ENCODE measurements around the gene UROC1.

The UROC1 gene

GRCh38 chr3:126517291-126517951 is at the start of gene UROC1:
UROC1 (minus strand) TSS chr3:126517773; CDS start chr3:126517719, 54 bp downstream.
- DNase-seq (ENCODE audit: low read depth): no peak

DNA sequence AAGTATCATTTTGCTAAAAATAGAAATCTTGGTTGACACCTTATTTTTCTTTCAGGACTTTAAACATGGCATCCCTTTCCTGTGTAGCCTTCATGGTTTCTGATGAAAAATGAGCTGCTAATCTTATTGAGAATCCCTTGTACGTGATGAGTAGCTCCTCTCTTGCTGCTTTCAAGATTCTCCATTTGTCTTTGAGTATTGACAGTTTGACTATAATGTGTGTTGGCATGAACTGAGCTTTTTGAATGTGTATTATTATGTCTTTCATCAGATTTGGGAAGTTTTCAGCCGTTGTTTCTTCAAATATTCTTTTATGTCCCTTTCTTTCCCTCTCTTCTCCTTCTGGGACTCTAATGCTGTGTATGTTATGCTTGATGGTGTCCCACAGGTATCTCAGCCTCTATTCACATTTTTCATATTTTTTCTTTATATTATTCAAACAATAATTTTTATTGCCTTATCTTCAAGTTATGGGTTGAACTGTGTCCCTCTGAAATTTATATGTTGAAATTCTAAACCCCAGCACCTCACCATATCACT is 45.2 kb upstream of the UROC1 start:
- DNase-seq (ENCODE audit: low read depth): no peak

DNA sequence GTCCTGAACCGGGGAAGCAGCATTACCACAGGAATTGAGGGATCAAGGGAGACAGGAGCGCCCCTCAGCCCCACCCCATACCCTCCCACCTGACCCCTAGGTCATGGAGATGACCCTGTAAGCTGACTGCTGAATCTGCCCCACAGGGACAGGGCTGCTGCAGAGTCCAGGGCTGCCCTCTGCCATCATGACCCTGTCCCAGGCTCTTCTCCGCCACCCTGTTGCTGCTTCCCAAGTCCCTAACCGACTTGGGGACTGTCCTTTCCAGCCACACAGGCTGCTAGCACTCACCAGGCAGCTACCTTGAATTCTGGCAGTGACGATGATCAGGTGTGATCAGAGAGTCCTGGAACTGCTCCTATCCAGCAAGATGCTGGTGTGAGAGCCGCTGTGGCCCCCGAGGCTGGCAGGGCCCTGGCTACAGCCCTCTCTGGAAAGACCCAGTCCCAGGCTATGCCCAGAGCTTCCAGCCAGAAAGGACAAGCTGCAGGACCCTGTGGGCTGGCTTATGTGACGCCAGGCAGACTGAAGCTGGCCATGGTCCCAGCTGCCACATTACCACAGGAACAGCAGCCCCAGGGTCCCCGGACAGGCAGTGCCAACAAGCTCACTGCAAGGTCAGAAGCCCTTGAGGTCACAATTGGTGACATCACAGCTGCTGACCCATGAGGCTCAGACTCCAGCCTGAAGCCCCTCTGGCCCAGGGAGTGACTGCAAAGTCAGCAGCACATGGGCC is 40.9 kb upstream of the UROC1 start, which contains the start of gene C3orf22:
Gene C3orf22, minus strand, starts transcription at position 597 of the 736 bp plus-strand sequence. CDS start 5,542 bp downstream, outside the sequence.
- no peak for DNase-seq (ENCODE audit: low read depth)

DNA sequence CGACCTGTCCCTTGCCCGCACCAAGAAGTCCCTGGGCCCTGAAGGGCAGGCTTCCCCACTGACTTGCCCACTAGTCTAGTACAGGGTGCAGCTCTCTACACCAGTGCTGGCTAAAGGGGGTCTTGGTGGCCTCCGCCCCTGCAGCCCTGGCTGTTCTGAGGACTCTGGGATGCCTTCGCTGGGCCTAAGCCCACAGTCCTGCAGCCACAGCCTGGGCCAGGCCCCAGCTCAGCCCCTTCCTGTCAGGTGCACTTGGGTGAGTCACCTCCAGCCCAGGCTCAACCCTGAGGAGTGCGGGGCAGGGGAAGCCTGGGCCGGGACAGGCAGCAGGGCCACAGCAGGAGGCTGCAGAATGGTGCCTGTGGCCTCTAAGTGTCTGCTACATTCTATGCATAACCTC is 40.2 kb upstream of the UROC1 start:
- no peak for DNase-seq (ENCODE audit: low read depth)

DNA sequence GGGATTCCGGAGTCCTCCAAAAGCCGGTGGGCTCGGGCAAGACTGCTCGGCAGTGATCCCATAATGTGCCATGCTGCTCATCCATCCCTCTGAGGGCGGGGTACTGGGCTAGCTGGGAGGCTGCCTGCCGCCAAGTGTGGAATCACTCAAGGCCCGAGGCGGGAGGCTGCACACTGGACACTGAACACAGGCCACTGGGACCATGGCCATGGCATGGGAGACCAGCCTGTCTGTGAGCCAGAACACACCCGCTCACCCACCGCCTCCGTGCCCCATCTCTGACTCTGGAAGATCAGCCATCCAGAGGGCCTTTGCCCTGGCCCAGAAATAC is 39.8 kb upstream of the UROC1 start:
- DNase-seq (ENCODE audit: low read depth): no peak

DNA sequence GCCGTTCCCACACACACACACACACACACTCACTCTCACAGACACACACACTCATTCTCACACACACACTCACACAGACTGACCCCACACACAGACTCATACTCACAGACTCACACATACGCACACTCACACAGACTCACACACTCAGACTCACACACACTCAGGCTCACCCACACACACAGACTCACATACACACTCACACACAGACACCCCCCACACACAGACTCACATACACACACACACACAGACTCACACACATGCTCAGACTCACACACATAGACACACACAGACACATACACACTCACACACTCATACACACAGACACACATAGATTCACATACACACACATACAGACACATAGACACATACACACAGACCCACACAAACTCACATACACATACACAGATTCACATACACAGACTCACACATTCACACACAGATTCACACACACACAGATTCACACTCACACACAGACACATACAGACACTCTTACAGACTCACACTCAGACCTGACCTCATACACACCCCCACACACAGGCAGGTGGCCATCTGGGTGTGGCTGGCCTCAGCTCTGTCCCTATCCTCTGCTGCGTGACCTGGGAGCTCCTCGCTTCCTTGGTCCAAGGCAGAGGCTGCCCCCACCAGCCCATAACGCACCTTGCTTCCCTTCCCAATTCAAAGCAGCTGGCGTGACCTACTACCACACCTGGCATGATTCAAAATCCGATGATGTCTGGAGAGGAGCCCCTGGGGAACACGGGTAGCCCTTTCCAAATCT is 39.3 kb upstream of the UROC1 start:
- DNase-seq (ENCODE audit: low read depth): no peak

- no peak for DNase-seq (ENCODE audit: low read depth)
These were observed 38.4 kb upstream of the UROC1 start for GRCh38 chr3:126555795-126556636.

DNA sequence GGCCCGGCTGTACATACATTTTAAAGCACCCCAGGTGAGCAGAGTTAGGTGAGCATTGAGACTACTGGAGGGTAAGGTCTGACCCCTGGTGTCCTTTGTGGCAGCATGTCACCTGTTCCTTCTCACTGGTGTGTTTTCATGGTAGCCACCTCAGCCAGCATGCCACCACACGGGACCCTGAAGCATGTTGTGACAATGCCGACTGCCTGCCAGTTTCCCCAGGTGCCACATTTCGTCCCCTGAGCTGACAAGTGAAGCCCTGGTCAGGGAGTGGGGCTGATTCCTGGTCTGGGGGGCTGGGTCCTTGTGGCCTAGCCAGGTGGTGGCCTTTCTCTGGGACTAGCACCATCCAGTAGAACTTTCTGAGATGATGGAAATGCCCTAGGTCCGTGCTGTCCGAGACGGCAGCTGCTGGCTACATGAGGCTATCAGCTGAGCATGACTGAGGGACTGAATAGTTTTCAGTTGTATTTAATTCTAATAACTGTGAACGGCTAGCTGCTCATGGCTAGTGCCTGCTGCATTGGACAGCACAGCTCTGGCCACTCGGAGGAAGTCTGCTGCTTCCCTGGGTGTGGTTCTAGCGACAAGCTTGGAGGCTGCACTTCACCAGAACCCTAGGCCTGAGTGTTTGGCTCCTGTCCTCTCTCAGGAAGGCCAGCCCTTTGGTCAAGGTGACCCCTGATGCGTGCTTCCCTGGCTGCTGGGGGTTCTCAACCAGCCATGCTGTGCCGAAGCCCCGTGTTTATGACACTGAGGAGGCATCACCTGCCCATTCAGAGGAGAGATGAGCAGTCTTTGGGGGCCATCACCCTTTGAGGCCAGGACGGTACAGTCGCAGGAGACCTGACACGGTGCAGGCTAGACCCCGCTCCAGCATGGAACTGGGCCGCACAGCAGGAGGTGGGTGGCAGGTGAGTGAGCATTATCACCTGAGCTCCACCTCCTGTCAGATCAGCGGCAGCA is 37.3 kb upstream of the UROC1 start:
- DNase-seq (ENCODE audit: low read depth): no peak

- no peak for DNase-seq (ENCODE audit: low read depth)
These were observed 35.9 kb upstream of the UROC1 start for GRCh38 chr3:126553284-126554084.

GRCh38 chr3:126552688-126553283 is 35.2 kb upstream of the UROC1 start:
- DNase-seq (ENCODE audit: low read depth): no peak

GRCh38 chr3:126551839-126552687 is 34.5 kb upstream of the UROC1 start:
- DNase-seq (ENCODE audit: low read depth): no peak

GRCh38 chr3:126551121-126551838 is 33.7 kb upstream of the UROC1 start:
- no peak for DNase-seq (ENCODE audit: low read depth)

DNA sequence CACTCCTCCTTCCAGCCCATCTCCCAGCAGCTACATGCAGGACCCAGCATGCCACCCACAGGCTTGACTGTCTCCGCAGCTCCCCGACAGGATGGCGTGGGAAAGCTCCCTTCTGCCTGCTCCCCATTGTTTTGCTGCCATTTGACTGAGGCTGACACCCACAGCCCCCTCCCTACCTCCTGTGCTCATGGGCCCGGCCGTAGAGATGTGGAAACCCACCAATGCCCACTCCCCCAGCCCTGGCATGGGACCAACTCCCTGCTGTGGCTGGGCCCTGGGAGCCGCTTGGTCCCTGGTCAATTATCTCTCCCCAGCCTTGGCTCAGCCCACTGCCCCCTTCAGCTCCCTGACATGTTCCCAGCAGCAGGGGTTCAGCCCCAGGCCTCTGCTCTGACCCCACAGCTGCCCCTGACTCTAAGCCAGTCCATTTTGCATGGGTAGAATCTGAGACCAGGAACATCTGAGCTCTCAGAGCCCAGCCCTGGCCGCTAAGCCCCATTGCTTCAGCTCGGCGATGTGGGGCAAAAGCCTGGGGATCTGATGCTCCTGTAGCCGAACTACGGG is 33.0 kb upstream of the UROC1 start:
- DNase-seq (ENCODE audit: low read depth): no peak

GRCh38 chr3:126549861-126550487 is 32.4 kb upstream of the UROC1 start:
- DNase-seq (ENCODE audit: low read depth): no peak

GRCh38 chr3:126548556-126549466 is 31.2 kb upstream of the UROC1 start:
- DNase-seq (ENCODE audit: low read depth): no peak

DNA sequence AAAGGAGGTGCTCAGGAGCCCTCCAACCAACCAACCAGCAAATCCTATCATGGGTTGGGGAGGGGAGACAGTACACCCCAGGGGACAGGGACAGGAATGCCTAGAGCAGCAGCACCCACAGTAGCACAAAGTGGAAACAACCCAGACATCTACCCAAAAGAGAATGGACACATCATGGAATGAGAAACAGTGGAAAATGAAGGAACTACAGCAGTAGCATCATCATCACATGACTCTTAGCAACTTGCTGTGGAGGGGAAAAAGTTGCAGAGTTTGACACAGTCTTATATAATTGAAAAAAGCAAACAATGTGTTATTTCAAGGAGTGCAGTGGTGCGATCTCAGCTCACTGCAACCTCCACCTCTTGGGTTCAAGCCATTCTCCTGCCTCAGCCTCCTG is 30.1 kb upstream of the UROC1 start:
- DNase-seq (ENCODE audit: low read depth): no peak

All from EH (cell line).